Measurements from ENCODE around the gene RRAGD. TPM values are rescaled to one million over a fixed set of nuclear protein-coding genes. Genes with fewer than 3 reads are reported as not detected.
A peak's percentile ranks its signal among the peaks of the same experiment; 100 is the strongest.

RRAGD gene
- total and polyA plus RNA-seq, 2 of the 13 experiments (the other 11 are each of a cell fraction or from before 2014, with no cell fraction given), result 0.35 to 0.53 TPM

DNA sequence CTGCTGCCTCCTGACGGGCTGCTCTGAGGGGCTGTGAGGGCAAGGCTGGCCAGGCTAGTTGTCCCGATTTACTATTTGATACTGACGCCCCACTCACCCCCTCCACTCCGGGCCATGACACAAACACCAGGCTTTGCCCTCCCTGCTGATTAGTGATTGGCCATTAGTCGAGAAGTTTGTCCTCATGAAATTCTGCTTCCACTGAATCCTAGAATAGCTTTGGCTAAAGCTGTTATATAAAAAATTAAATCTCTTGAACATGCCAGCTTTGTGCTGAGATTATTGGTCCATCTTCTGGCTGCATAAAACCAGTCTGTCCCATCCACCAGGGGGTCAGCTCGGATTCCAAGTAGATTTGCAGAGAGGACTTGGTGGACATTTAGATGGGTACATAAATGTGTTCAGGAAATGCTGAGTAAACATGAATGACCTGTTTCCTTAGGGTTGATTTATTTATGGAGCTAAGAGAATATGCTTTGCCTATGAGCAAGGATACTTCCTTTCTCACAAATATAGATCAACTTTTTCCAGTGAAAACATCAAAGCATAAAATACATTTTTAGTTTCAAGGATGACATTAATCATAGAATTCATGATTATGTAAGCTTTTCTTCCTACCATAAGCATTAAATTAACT, 96.7 kb downstream of the RRAGD start, which contains the start of gene GABRR2:
GABRR2 (minus strand) TSS at position 51 of the 637 bp plus-strand sequence. CDS start 134 bp downstream, outside the sequence.
- no peaks in the 10 kb centered on the region for H4K20me1 ChIP-seq (ENCODE audit: insufficient read depth, low read length)
- no TSS peak for BruUV-seq (replicated peaks)
- H3K4me2 ChIP-seq (ENCODE audit: low read depth, low read length), result no peak within 1 kb of the TSS
- H3K27me3 ChIP-seq (ENCODE audit: control insufficient read depth in 1 of 2, insufficient read depth in 2 of 2, low read length in 2 of 2), result 0 out of 5 replicates have a peak, but pooled peaks cover 0 to 4% of the 10 kb centered on the region in 2 experiments
- H3K79me2 ChIP-seq (ENCODE audit: insufficient read depth, low read length), result no peaks in the 10 kb centered on the region
- TF ChIP-seq ZNF709 (CRISPR knock-in tag; IDR thresholded peaks at IDR 0.05) (no peak), MAFF (IDR thresholded peaks at IDR 0.05; ENCODE audit: low read depth, low read length) (0 out of 2 replicates have a peak, but pooled peaks have one; percentile 1)
- H3K4me3 ChIP-seq (replicated peaks in 1 of 3; ENCODE audit: insufficient read depth in 1 of 3, low read depth in 2 of 3, low read length in 3 of 3), result no peak within 1 kb of the TSS
- H3K36me3 ChIP-seq (replicated peaks in 1 of 2; ENCODE audit: control insufficient read depth in 1 of 2, insufficient read depth in 2 of 2, low read length in 2 of 2), result no peaks in the 10 kb centered on the region
- 0 out of 2 replicates have a peak, but pooled peaks cover 3% of the 10 kb centered on the region for H3K9me3 ChIP-seq (ENCODE audit: low read length)
- H3K4me1 ChIP-seq (ENCODE audit: insufficient read depth, low read length), result peaks cover 17% of the 10 kb centered on the region
- no peak for DNase-seq (ENCODE audit: low spot score)
- H3K27ac ChIP-seq (ENCODE audit: extremely low read length, insufficient read depth, low read length), result no peak within 1 kb of the TSS
- H2AFZ ChIP-seq (ENCODE audit: low read length), result no peak within 1 kb of the TSS
- ChIA-PET POLR2A (no interaction called here), CTCF (ENCODE audit: low intra/inter-chr PET ratio, low total read pairs) (no interaction called here)
- 81% methylated on average over 6 of the region's 6 CpGs for WGBS (ENCODE audit: low lambda C conversion rate)
- H3K9ac ChIP-seq (ENCODE audit: insufficient read depth, low read depth, low read length), result no peak within 1 kb of the TSS
- intact Hi-C loops (cut with micrococcal nuclease; ENCODE audit: unreplicated experiment) (no loop called here), in situ Hi-C loops (cut with HindIII; ENCODE audit: extremely low pct_ligation_motif_present, low pct_unique_long_range_greater_than_20kb) (no loop called here)
- ATAC-seq, result no peak
- no peak for FAIRE-seq

DNA sequence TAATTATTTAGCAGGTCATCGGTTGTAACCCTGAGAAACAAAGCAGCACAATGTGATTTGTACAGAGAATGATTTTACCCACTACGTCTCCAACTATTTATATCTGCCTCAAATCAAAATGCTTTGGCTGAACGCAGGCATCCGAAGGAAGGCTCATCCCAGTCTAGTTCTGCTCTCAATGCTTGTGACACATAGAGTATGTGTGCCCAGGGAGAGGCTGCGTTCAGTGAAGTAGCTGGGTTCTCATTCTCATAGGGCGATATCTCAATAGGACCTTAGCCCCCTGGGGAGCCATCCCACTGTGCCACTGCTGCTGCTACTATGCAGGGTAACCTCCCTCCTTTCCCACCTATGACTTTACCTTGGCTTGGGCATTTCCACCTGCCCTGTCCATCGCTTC, 97.4 kb downstream of the RRAGD start:
- Histone ChIP-seq H4K20me1 (ENCODE audit: insufficient read depth, low read length) (no peaks in the 10 kb centered on the region), H3K36me3 (replicated peaks in 1 of 2; ENCODE audit: control insufficient read depth in 1 of 2, insufficient read depth in 2 of 2, low read length in 2 of 2) (no peaks in the 10 kb centered on the region), H3K79me2 (ENCODE audit: insufficient read depth, low read length) (no peaks in the 10 kb centered on the region), H3K27me3 (ENCODE audit: control insufficient read depth in 1 of 2, insufficient read depth in 2 of 2, low read length in 2 of 2) (0 out of 5 replicates have a peak, but pooled peaks cover 0 to 4% of the 10 kb centered on the region in 2 experiments), H3K9ac (ENCODE audit: insufficient read depth, low read depth, low read length) (no peak overlapping the region), H2AFZ (ENCODE audit: low read length) (no peak overlapping the region), H3K9me3 (ENCODE audit: low read length) (no peaks in the 10 kb centered on the region), H3K4me1 (ENCODE audit: insufficient read depth, low read length) (peaks cover 18% of the 10 kb centered on the region), H3K4me3 (replicated peaks in 1 of 3; ENCODE audit: insufficient read depth in 1 of 3, low read depth in 2 of 3, low read length in 3 of 3) (no peak overlapping the region), H3K27ac (ENCODE audit: extremely low read length, insufficient read depth, low read length) (no peak overlapping the region), H3K4me2 (ENCODE audit: low read depth, low read length) (no peak overlapping the region)
- no peak for ATAC-seq
- ChIA-PET CTCF (ENCODE audit: low intra/inter-chr PET ratio, low total read pairs) (no interaction called here), POLR2A (no interaction called here)
- in situ Hi-C loops (cut with HindIII; ENCODE audit: extremely low pct_ligation_motif_present, low pct_unique_long_range_greater_than_20kb), result loop anchor here (5.0 kb wide), 1 partner anchor 58 kb away; no protein-coding TSS in a partner anchor
- no peak for FAIRE-seq
- TF ChIP-seq, protein P1, sequence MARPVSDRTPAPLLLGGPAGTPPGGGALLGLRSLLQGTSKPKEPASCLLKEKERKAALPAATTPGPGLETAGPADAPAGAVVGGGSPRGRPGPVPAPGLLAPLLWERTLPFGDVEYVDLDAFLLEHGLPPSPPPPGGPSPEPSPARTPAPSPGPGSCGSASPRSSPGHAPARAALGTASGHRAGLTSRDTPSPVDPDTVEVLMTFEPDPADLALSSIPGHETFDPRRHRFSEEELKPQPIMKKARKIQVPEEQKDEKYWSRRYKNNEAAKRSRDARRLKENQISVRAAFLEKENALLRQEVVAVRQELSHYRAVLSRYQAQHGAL (CRISPR knock-in tag; IDR thresholded peaks at IDR 0.05; ENCODE audit: not compliant biosample characterization), result no peak
- TF ChIP-seq TOPORS (CRISPR knock-in tag; IDR thresholded peaks at IDR 0.05), result no peak
- TF ChIP-seq, protein P2, sequence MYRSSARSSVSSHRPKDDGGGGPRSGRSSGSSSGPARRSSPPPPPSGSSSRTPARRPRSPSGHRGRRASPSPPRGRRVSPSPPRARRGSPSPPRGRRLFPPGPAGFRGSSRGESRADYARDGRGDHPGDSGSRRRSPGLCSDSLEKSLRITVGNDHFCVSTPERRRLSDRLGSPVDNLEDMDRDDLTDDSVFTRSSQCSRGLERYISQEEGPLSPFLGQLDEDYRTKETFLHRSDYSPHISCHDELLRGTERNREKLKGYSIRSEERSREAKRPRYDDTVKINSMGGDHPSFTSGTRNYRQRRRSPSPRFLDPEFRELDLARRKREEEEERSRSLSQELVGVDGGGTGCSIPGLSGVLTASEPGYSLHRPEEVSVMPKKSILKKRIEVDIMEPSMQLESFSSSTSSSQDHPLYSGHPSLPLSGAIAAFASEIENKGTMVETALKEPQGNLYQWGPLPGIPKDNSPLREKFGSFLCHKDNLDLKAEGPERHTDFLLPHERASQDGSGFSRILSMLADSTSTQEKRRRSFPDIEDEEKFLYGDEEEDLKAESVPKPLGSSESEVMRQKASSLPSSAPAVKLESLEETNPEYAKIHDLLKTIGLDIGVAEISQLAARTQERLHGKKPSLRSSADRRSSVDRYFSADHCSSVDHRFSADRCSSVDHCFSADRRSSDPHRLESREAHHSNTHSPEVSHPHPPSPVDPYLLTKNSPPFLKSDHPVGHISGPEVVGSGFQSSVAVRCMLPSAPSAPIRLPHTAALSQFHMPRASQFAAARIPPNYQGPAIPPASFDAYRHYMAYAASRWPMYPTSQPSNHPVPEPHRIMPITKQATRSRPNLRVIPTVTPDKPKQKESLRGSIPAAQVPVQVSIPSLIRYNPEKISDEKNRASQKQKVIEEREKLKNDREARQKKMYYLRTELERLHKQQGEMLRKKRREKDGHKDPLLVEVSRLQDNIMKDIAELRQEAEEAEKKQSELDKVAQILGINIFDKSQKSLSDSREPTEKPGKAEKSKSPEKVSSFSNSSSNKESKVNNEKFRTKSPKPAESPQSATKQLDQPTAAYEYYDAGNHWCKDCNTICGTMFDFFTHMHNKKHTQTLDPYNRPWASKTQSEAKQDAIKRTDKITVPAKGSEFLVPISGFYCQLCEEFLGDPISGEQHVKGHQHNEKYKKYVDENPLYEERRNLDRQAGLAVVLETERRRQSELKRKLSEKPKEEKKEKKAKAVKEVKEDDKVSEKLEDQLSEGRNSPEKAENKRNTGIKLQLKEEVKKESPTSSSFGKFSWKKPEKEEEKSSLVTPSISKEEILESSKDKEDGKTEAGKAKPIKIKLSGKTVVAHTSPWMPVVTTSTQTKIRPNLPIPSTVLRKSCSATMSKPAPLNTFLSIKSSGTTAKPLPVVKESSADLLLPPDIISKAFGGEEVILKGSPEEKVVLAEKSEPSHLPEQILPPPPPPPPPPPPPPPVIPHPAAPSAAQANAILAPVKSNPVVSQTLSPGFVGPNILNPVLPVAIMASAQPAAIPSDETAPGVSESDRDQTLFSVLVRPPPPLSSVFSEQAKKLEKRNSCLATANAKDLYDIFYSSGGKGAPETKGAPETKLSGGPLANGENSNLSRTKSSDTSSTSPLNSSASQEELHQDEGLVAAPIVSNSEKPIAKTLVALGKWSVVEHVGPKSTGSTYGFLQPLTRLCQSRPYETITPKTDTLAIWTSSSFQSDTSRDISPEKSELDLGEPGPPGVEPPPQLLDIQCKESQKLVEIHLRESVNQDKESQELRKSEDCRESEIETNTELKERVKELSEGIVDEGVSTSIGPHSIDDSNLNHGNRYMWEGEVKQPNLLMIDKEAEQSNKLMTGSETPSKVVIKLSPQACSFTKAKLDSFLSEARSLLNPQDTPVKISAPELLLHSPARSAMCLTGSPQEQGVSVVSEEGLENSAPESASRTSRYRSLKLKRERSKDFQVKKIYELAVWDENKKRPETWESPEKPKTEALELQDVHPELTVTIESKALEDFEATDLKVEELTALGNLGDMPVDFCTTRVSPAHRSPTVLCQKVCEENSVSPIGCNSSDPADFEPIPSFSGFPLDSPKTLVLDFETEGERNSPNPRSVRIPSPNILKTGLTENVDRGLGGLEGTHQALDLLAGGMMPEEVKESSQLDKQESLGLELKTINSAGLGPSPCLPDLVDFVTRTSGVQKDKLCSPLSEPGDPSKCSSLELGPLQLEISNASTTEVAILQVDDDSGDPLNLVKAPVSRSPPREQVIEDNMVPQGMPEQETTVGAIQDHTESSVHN (CRISPR knock-in tag; IDR thresholded peaks at IDR 0.05), result no peak
- DNase-seq (ENCODE audit: low spot score), result no peak
- BruUV-seq (replicated peaks), result no TSS peak
- WGBS (ENCODE audit: low lambda C conversion rate), result 92% methylated on average over 7 of the region's 7 CpGs
- intact Hi-C loops (cut with micrococcal nuclease; ENCODE audit: unreplicated experiment), result no loop called here

Data from HepG2 (cell line).